ENCODE results near the gene TAS2R41.

The TAS2R41 gene, protein sequence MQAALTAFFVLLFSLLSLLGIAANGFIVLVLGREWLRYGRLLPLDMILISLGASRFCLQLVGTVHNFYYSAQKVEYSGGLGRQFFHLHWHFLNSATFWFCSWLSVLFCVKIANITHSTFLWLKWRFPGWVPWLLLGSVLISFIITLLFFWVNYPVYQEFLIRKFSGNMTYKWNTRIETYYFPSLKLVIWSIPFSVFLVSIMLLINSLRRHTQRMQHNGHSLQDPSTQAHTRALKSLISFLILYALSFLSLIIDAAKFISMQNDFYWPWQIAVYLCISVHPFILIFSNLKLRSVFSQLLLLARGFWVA

GRCh38 chr7:143477501-143478150, at the start of gene TAS2R41:
TSS of gene TAS2R41 (plus strand) at chr7:143477873. CDS start at chr7:143477873, 0 bp downstream.
- no peak for DNase-seq

DNA sequence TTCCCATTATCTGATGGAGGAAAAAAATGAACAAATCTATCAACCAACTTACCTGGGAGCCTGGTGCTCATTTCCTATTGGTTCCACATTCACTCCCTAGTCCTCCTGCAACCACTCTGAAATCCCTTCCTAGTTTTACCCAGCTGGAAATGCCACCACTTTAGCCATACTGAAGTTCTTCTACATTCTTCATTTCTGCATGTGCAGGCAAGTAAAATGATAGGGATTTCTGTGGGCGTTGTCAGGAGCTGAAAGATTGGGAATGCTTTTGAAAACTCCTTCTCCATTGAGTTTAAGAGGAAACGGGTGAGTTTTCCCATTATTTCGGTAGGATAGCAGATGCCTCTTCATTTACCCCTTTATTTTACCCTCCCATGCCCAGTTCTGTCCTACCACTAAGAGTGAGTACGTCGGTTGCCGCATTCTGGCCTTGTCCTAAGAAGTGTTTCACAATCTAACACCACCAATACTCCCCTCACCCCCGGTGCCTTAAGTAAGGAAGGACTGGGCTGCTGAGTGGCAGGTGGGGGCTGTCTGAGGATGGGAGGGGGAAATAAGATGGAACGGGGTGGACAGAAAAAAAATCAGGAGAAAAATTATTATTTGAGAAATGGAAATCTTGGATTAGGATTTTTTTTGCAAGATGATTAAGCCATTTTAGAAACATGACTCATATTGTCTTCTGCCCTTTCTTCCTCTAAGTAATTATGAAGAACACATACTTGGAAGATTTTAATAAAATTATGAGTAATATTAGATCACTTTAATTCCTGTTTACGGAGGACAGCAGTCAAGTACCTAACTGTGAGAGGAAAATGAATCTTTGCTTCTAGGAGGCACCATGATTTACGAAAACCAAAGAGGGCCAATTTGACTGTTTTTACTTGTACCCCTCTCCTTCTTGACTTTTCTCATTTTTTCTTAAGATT, 47.6 kb upstream of the TAS2R41 start:
- DNase-seq, result no peak

DNA sequence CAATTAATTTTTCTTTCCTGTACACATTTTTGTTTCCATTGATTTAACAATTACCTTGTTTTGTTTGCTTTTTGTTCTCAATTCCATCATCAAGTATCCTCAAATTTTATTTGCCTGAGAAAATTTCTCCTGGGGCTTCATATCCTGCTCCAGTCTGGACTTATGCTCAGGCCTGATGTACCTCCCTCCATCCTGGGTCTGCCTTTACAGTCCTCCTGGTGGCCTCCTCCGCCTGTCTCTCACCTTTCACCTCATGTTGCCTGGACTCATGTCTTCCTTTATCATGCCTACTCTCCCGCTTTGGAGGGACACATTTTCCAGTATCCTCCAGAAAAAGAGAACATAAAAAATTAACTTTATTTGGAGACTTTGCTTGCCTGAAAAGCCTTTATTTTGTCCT, 46.6 kb upstream of the TAS2R41 start:
- no peak for DNase-seq

GRCh38 chr7:143433759-143434158, 43.9 kb upstream of the TAS2R41 start:
- no peak for DNase-seq

DNA sequence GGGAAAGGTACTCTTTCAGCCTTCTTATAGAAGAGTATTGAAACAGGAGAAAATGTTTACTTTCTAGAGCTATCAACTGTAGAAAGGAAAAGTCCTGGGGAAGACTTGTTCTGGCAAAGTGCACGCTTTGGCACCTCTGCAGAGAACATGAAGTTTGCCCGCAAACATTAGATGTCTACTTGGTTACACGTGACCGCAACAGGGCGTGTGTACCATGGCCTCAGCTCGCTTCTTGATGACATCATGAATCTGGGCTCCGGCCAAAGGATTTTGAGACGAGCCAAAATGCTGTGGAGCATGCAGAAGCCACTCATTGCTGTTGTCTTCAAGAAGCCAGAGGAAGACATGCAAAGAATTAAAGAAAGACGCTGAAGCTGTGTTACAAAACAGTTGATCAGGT, 43.0 kb upstream of the TAS2R41 start:
- DNase-seq, result no peak

- DNase-seq, result no peak
These were observed 42.4 kb upstream of the TAS2R41 start for GRCh38 chr7:143435266-143435665.

DNA sequence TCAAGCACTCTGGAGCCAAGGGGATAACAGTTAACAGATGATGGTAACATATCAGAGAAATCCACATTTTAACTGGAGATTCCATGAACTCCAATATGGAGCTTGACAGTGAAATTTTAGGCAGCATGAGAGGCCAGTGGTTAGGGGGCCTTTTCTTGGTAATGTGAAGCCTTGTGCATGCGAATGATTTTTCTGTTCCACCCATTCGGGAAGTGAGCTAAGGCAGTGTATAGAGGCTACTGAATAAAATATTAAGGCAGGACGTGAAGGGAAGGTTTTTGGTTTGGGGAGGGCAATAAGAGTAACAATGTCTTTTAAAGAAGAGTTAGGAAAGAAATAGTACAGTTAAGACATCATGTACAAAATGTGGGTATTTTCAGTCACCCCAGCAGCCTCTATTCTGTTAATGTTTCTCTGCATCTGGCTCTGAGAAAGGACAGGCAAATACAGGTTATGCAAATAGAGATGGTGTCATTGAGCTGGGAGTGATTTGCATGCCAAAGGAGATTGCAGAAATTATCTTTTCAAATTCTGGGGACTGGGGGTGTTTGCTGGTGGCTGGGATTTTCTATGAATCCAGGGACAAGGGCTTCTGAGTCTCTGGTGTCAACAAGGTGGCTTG, 41.2 kb upstream of the TAS2R41 start:
- no peak for DNase-seq

DNA sequence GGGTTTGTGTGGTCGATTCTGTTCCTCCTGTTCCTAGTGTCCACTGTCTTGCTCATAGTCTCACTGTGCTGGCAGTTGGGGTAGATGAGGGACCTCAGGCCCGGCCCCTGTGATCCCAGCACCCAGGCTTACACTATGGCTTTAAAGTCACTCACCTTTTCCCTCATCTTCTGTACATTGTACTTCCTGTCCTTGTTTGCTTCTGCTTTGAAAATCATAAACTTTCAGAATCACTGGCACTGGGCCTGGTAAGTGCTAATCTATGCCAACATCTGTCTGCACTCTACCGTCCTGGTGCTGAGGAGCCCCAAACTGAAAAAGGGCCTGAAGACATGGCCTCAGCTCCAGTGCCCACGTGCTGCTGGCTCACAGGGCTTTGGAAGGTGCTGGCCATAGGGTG, 40.1 kb upstream of the TAS2R41 start:
- no peak for DNase-seq

GRCh38 chr7:143439866-143440265, 37.8 kb upstream of the TAS2R41 start:
- DNase-seq, result no peak

DNA sequence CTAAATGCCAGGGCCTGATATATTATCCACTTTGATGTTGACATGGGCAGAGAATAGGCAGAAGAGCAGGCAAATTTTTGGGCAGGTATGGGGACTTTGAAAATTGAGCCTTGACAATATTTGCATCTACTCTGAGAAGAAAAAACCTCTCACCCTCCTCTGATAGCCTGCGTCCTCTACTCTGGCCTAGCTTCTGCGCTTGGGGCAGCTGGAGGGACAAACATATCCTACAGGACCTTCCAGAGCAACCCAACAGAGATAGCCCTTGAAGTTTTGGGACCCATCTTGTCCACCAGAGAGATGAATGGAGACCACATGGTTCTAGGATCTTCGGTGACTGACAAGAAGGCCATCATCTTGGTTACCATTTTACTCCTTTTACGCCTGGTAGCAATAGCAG, 34.5 kb upstream of the TAS2R41 start, which contains the start of gene TAS2R60:
TAS2R60 (plus strand) TSS at position 301 of the 400 bp plus-strand sequence; CDS start at position 301, 0 bp downstream.
- no peak for DNase-seq

GRCh38 chr7:143444063-143444782, 33.5 kb upstream of the TAS2R41 start:
- no peak for DNase-seq

- no peak for DNase-seq
These were observed 32.9 kb upstream of the TAS2R41 start for GRCh38 chr7:143444785-143445184.

DNA sequence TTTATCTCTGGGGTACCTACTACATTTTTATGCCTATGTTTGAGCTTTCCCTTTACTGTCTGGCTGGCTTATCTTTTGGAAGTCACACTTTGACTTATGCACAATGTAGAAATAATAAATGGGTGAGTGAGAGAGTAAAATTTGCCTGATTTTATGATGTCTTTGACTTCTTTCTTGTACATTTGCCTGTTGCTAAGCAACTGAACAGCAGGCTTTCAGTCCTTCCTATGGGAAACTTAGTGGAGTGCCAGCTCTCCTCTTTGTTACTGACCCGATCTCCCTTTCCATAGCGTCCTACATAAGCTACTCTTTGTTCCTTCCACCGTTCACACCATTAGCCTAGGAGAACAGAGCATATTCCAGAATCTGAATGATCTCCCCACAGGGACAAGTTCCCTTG, 30.2 kb upstream of the TAS2R41 start:
- DNase-seq, result no peak

GRCh38 chr7:143448429-143448828, 29.2 kb upstream of the TAS2R41 start:
- no peak for DNase-seq

DNA sequence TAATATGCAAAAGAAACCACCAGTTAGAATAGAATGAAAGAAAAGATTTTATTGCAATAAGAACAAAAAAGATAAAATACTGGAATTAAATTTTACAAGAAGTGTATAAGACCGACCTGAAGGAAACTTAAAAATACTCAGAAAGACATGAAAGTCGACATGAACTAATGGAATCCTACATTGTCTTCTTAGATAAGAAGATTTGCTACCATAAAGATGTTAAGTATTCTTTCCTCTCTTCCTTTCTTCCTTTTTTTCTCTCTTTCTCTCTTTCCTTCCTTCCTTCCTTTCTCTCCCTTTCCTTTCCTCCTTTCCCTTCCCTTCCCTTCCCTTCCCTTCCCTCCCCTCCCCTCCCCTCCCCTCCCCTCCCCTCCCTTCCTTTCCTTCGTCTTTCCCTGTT, 27.9 kb upstream of the TAS2R41 start:
- DNase-seq, result no peak

- no peak for DNase-seq
These were observed 26.6 kb upstream of the TAS2R41 start for GRCh38 chr7:143451122-143451521.

DNA sequence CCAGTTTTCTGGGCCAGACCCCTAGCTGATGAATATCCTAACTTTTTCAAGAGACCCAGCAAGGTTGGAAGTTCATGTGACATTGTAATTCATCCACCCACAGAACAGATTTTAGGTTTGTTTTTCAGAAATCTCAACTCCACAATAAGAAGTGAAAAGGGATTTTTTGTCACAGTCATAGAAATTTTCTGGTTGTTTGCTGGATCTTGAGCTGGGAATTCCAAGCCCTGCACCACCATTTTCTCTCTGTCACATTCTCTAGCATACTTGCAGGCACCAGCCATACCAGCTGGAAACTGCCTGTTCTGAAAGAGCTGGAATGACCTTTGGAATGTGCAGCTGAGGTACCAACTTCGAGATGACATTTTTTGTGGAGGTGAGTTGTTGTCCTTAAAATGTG, 25.9 kb upstream of the TAS2R41 start:
- no peak for DNase-seq

DNA sequence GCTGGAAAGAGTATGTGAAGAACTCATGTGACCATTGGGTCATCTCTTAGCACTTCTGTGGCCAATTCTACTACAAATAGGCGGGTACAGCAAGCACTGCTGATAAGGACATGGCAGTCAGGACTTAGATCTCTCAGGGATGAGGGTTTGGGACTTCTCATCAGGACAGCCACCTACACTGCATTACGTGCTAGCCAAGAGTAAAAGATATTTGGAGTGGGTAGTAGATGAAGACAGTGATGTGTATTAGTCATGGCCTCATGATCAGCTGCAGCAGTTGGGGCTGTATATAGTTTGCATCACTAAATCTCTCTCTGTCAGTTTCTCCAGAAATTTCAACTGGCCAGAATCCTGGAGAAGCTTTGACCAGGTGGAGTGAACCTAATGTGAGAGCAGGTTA, 25.2 kb upstream of the TAS2R41 start:
- no peak for DNase-seq

GRCh38 chr7:143454091-143454680, 23.5 kb upstream of the TAS2R41 start:
- no peak for DNase-seq

DNA sequence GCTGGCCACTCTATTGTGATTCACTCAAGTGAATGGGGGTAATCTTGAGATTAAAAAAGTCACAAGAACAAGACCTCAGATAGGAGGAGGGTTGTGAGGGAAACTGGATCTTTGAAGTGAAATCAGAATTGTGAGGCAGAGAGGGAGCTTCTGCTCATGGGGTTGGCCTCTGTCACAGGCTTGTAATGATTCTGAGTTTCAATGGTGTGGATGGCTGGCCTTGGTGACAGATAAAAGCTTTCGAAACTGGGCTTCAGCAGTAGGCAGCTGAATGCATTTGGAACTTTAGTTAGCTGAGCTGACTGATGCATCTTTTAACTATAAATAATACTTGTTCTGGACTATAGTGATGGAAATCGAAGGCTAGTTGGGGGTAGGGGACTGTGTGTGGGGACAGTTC, 22.2 kb upstream of the TAS2R41 start:
- DNase-seq, result no peak
